OCI-LY1 (cell line): ENCODE data around the gene DNASE1L2.

Experiments
- H2AFZ ChIP-seq: fragments of 200-600 bp; sonication (generic), shearing (Covaris generic); 2 replicates; pipeline ENCODE4 v1.6.0; 2014; ENCODE audit warnings: antibody characterized with exemption, mild to moderate bottlenecking, low read length
- H3F3A ChIP-seq: fragments of 200-600 bp; sonication (generic), shearing (Covaris generic); 2 replicates; pipeline ENCODE4 v1.6.0; 2014; ENCODE audit warnings: mild to moderate bottlenecking, antibody characterized with exemption, low read length, moderate library complexity; ENCODE audit not compliant: insufficient read depth
- H3K27ac ChIP-seq: fragments of 200-600 bp; sonication (generic); 2 replicates; pipeline ENCODE4 v1.5.1; 2014; ENCODE audit warnings: low read length, mixed run types, mild to moderate bottlenecking, low read depth; ENCODE audit not compliant: poor library complexity, severe bottlenecking
- H3K27me3 ChIP-seq: fragments of 200-600 bp; sonication (generic); 2 replicates; pipeline ENCODE4 v1.6.0; 2014; ENCODE audit warnings: antibody characterized with exemption, mild to moderate bottlenecking, low read length, moderate library complexity; ENCODE audit not compliant: insufficient read depth
- H3K36me3 ChIP-seq: fragments of 200-600 bp; sonication (generic); 2 replicates; pipeline ENCODE4 v1.6.1; 2014; ENCODE audit warnings: mild to moderate bottlenecking, antibody characterized with exemption, low read length, moderate library complexity, mixed read lengths; ENCODE audit not compliant: insufficient read depth
- H3K4me1 ChIP-seq: fragments of 200-600 bp; sonication (generic); 2 replicates; pipeline ENCODE4 v1.5.1; 2014; ENCODE audit warnings: mild to moderate bottlenecking, low read length, moderate library complexity; ENCODE audit not compliant: insufficient read depth, severe bottlenecking
- H3K4me2 ChIP-seq: fragments of 200-600 bp; sonication (generic), shearing (Covaris generic); 2 replicates; pipeline ENCODE4 v1.6.1; 2014; ENCODE audit warnings: low read length
- H3K4me3 ChIP-seq: fragments of 200-600 bp; sonication (generic); 2 replicates; pipeline ENCODE4 v1.5.1; 2014; ENCODE audit warnings: low read length, low read depth, mild to moderate bottlenecking, mixed read lengths; ENCODE audit not compliant: poor library complexity, severe bottlenecking
- H3K79me2 ChIP-seq: fragments of 200-600 bp; shearing (Covaris generic); 2 replicates; pipeline ENCODE4 v1.6.1; 2016; ENCODE audit warnings: mixed run types, low read length, mixed read lengths; ENCODE audit not compliant: insufficient read depth
- H3K9ac ChIP-seq: fragments of 200-600 bp; sonication (generic), shearing (Covaris generic); 2 replicates; pipeline ENCODE4 v1.6.1; 2014; ENCODE audit warnings: mild to moderate bottlenecking, low read length, mixed read lengths
- H3K9me2 ChIP-seq: fragments of 200-600 bp; sonication (generic), shearing (Covaris generic); 2 replicates; pipeline ENCODE4 v1.6.1; 2014; ENCODE audit warnings: low read depth, mild to moderate bottlenecking, low read length, mixed read lengths
- H3K9me3 ChIP-seq: fragments of 200-600 bp; shearing (Covaris generic); 2 replicates; pipeline ENCODE4 v1.6.1; 2014; ENCODE audit warnings: low read length, mixed read lengths
- H4K20me1 ChIP-seq: fragments of 200-600 bp; sonication (generic), shearing (Covaris generic); 2 replicates; pipeline ENCODE4 v1.6.0; 2016; ENCODE audit warnings: mild to moderate bottlenecking, low read length; ENCODE audit not compliant: insufficient read depth
- CTCF ChIP-seq: fragments of 200-600 bp; sonication (generic), shearing (Covaris generic); IDR thresholded peaks from 2 replicates; pipeline ENCODE4 v1.5.1; 2017; ENCODE audit warnings: mild to moderate bottlenecking, antibody characterized with exemption, low read length, moderate library complexity, mixed read lengths
- EZH2 ChIP-seq: fragments of 200-600 bp; sonication (generic), shearing (Covaris generic); IDR thresholded peaks from 2 replicates; pipeline ENCODE4 v1.8.0; 2017; ENCODE audit warnings: borderline replicate concordance, mixed run types, mild to moderate bottlenecking, antibody characterized with exemption, low read length, moderate library complexity, mixed read lengths

The DNASE1L2 gene

GRCh38 chr16:2190659-2191445 lies 45.4 kb upstream of the DNASE1L2 start:
- no peaks in the 10 kb centered on the region for H4K20me1 ChIP-seq
- peaks cover 1% of the 10 kb centered on the region for H3K4me1 ChIP-seq
- TF ChIP-seq EZH2 (no peak), CTCF (no peak)
- no peak overlapping the region for H3K27ac ChIP-seq
- no peaks in the 10 kb centered on the region for H3K9me2 ChIP-seq
- H3K4me2 ChIP-seq: no peak overlapping the region
- H3K36me3 ChIP-seq: no peaks in the 10 kb centered on the region
- H3K4me3 ChIP-seq: no peak overlapping the region
- no peak overlapping the region for H3K9ac ChIP-seq
- H3K9me3 ChIP-seq: no peaks in the 10 kb centered on the region
- peaks cover 28% of the 10 kb centered on the region; the same call in 1 of the 2 replicates for H3K27me3 ChIP-seq
- no peaks in the 10 kb centered on the region for H3F3A ChIP-seq
- H2AFZ ChIP-seq: no peak overlapping the region
- H3K79me2 ChIP-seq: no peaks in the 10 kb centered on the region

- H4K20me1 ChIP-seq: no peaks in the 10 kb centered on the region
- H3K4me2 ChIP-seq: no peak overlapping the region
- H3K27me3 ChIP-seq: peaks cover 27% of the 10 kb centered on the region; the same call in 1 of the 2 replicates
- H3K9me3 ChIP-seq: no peaks in the 10 kb centered on the region
- H2AFZ ChIP-seq: no peak overlapping the region
- H3K79me2 ChIP-seq: no peaks in the 10 kb centered on the region
- no peak overlapping the region for H3K4me3 ChIP-seq
- no peak for TF ChIP-seq EZH2
- no peak for TF ChIP-seq CTCF
- H3K9ac ChIP-seq: no peak overlapping the region
- H3F3A ChIP-seq: no peaks in the 10 kb centered on the region
- H3K4me1 ChIP-seq: peaks cover 3% of the 10 kb centered on the region
- H3K36me3 ChIP-seq: no peaks in the 10 kb centered on the region
- H3K27ac ChIP-seq: no peak overlapping the region
- no peaks in the 10 kb centered on the region for H3K9me2 ChIP-seq
Observed at GRCh38 chr16:2191446-2191706, 44.9 kb upstream of the DNASE1L2 start.

GRCh38 chr16:2194166-2194834 lies 41.9 kb upstream of the DNASE1L2 start:
- Histone ChIP-seq H3K79me2 (no peaks in the 10 kb centered on the region), H3K9me3 (no peaks in the 10 kb centered on the region), H3K9me2 (no peaks in the 10 kb centered on the region), H3K4me1 (peaks cover 3% of the 10 kb centered on the region), H2AFZ (no peak overlapping the region), H3F3A (no peaks in the 10 kb centered on the region), H3K4me3 (no peak overlapping the region), H3K9ac (no peak overlapping the region), H3K27me3 (peaks cover 18% of the 10 kb centered on the region; the same call in 1 of the 2 replicates), H3K27ac (no peak overlapping the region), H4K20me1 (no peaks in the 10 kb centered on the region), H3K4me2 (no peak overlapping the region), H3K36me3 (no peaks in the 10 kb centered on the region)
- TF ChIP-seq EZH2: no peak
- TF ChIP-seq CTCF: no peak
